GM18519 (cell line): ENCODE data around the gene EFNB1.

Experiments used
- ATAC-seq: cut with Tn5 transposase; IDR thresholded peaks from one replicate; pipeline ENCODE4 v1.9.1; 2021; ENCODE audit warnings: mild to moderate bottlenecking, moderate library complexity; ENCODE audit not compliant: unreplicated experiment, low FRiP score

EFNB1 gene

GRCh38 chrX:68878977-68879645 is 50.3 kb downstream of the EFNB1 start:
- ATAC-seq: no peak

- no peak for ATAC-seq
Observed at GRCh38 chrX:68880846-68881552, 52.2 kb downstream of the EFNB1 start.

GRCh38 chrX:68881911-68882310 is 53.1 kb downstream of the EFNB1 start:
- ATAC-seq: no peak

- ATAC-seq: no peak
Observed at GRCh38 chrX:68883800-68884199, 55.0 kb downstream of the EFNB1 start.

- ATAC-seq: no peak
Observed at GRCh38 chrX:68889249-68889648, 60.4 kb downstream of the EFNB1 start.
